ENCODE data around the gene DVL3.

GRCh38 chr3:184175981-184176376, 20.8 kb downstream of the DVL3 start:
- TF ChIP-seq CTCF (IDR thresholded peaks at IDR 0.05 in 4 of 5, conservative IDR thresholded peaks at IDR 0.05 in 1 of 5) (no peak), POLR2A (IDR thresholded peaks at IDR 0.05) (no peak)

Measured in gastrocnemius medialis (tissue), 4 donors.